Choroid plexus epithelial cell (primary cell): ENCODE data around the gene TMEM132D.

Experiments
- DNase-seq: peaks from one replicate; pipeline ENCODE4 v3.0.0-alpha.2; 2010; ENCODE audit warnings: low read depth
- H3K4me3 ChIP-seq: 2 replicates; pipeline ENCODE4 v1.5.1; 2011; ENCODE audit warnings: low read depth, mild to moderate bottlenecking, control low read depth, low read length, moderate library complexity
- CTCF ChIP-seq: conservative IDR thresholded peaks from 2 replicates; pipeline ENCODE4 v1.5.1; 2011; ENCODE audit warnings: low read depth, mild to moderate bottlenecking, control low read depth, inconsistent platforms, low read length, moderate library complexity

TMEM132D gene

GRCh38 chr12:129467289-129467688 lies 436.5 kb downstream of the TMEM132D start:
- H3K4me3 ChIP-seq = no peak overlapping the region
- TF ChIP-seq CTCF = no peak
- no peak for DNase-seq

DNA sequence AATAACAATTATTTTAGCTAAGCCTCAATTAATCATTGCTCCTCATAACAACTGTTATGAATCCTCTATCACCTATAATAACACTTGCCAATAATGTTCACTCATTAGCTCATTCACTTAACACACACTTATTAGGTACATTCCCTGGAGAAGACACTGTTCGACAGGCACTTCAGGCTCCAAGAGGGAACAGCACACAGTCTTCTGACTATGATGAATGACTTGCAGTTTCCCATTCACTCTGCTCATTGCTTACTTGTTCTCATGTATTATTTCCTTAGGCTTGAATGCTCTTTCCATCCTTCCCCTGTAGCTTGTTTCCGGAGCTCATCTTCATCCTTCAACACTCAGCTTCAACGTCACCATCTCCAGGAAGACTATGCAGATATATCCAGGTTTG lies 437.3 kb downstream of the TMEM132D start:
- no peak overlapping the region for H3K4me3 ChIP-seq
- no peak for DNase-seq
- TF ChIP-seq CTCF = no peak

DNA sequence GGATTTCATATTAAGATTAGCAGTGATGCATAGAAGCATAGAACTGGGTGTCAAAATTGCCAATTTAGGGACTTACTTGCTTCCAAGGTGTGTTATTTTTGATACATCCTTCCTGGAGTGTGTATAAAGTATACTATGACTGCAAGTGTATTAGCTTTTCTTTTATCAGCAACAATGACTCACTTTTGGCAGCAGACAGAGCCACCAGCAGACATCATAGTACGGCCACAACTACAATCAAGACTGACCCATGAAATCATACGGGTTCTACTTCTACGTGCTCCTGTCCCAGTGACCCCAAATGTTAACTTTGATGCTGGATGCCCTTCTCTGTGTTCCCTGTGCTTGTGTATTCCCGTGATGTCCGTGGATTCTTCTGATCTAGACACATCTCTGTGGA lies 443.9 kb downstream of the TMEM132D start:
- no peak for TF ChIP-seq CTCF
- H3K4me3 ChIP-seq = no peak overlapping the region
- no peak for DNase-seq

DNA sequence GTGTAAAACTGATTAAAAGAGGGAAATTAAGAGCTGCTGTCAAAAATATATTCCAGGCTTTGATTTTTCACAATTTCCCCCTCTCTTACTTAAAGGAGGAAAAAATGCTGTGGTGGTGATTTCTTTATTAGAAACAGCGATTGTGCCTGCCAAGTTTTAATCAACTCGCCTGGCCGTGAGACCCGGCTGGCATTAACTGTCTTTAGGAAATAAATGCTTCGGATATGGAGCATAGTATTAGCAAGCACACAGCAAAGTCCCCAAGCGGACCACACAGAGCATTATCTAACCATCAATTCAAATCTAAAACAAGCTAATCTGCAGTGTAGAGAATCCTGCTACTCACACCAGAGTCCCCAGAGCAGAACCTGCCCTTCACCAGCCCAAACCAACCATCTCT lies 457.1 kb downstream of the TMEM132D start:
- DNase-seq = no peak
- no peak overlapping the region for H3K4me3 ChIP-seq
- no peak for TF ChIP-seq CTCF

DNA sequence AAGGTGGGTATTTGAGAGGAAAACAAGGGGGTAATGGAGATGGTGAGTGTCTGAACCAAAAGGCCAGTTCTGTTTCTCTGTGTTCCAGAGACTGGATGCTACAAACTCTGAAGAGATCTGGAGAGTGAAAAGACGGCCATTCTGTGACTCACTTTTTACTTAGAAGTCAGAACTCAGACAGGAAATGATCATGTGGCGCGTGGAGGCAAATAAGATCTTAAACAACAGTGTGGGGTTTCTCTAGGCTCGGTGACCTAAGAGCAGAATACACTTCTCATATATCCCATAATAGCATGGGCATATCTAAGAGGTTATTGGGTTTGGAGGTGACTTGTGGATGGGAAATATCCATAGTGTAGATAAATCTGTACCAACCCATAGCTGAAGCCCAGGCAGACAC lies 463.5 kb downstream of the TMEM132D start:
- no peak for TF ChIP-seq CTCF

DNA sequence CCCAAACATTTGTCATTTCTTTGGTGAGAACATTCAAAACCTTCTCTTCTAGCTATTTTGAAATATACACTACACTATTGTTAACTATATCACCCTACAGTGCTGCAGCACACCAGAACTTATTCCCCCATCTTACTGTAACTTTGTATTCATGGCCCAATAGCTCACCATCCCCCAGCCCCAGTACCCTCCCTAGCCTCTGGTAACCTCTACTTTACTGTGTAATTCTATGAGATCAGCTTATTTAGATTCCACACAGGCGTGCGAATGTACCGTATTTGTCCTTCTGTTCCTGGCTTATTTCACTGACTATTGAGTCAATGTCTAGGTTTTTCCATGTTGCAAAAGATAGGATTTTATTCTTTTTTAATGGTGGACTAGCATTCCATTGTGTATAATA lies 469.0 kb downstream of the TMEM132D start:
- no peak for DNase-seq
- no peak for TF ChIP-seq CTCF
- H3K4me3 ChIP-seq = no peak overlapping the region

More for the DNA sequence above, 463.5 kb downstream of the TMEM132D start:
- peak; percentile 9 for DNase-seq
- no peak overlapping the region for H3K4me3 ChIP-seq

DNA sequence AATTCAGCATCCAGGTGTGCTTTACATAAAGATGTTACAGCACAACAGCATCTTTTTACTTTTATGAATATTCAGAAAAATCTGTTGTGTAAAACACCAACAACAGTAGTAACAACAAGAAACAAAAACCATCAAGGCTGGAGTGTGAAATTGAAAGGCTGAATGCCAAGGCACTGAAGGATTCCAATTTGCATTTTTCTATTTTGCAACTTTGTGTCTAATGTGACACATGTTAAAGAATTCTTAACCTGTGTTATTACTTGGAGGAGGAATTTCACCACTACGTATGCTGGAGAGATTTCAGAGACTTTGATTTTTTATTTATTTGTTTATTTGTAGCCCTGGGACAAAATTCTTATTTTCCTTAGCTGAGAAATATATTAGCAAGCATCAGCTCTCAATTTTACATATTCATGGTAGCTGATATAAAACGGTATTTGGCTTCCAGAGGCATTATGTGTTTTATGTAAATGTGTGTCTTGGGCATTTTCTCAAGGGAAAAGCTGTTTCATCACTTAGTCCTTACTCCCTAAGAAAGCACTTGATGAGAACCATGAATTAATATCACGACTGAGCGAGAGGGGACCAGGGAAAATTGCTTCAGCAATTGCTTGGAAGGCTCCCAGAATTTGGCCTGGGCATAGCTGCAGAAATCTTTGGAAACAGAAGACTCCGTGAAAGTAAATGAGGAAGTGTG lies 475.4 kb downstream of the TMEM132D start:
- DNase-seq = no peak
- no peak overlapping the region for H3K4me3 ChIP-seq
- TF ChIP-seq CTCF = no peak
